H1 (cell line): Measurements from ENCODE around the gene PLEKHA5.
A peak's percentile ranks its signal among the peaks of the same experiment; 100 is the strongest.

Experiments
- CHD2 ChIP-seq: IDR thresholded peaks from 2 replicates; pipeline ENCODE4 v1.6.1; 2012; ENCODE audit warnings: low read length, improper control_type of control experiment
- EP300 ChIP-seq, 2 experiments: IDR thresholded peaks; 1 replicate in 1 of 2; 2 replicates in 1 of 2; pipeline ENCODE4 v1.6.1; 2011 to 2012; ENCODE audit warnings: low read depth in 2 of 2, low read length in 2 of 2, mild to moderate bottlenecking in 2 of 2, borderline replicate concordance in 1 of 2, inconsistent platforms in 1 of 2, moderate library complexity in 1 of 2
- JUN ChIP-seq: IDR thresholded peaks from 2 replicates; pipeline ENCODE4 v1.6.1; 2011; ENCODE audit warnings: low read depth, mild to moderate bottlenecking, improper control_type of control experiment, low read length
- POLR2A ChIP-seq, 2 experiments: IDR thresholded peaks; 1 replicate in 1 of 2; 2 replicates in 1 of 2; pipeline ENCODE4 v1.6.1; 2011; ENCODE audit warnings: low read depth in 2 of 2, low read length in 2 of 2, mild to moderate bottlenecking in 2 of 2; ENCODE audit errors: control extremely low read depth in 1 of 2
- POLR2AphosphoS5 ChIP-seq: IDR thresholded peaks from 2 replicates; pipeline ENCODE4 v1.6.1; 2011; ENCODE audit warnings: low read depth, low read length
- RFX5 ChIP-seq: IDR thresholded peaks from 2 replicates; pipeline ENCODE4 v1.6.1; 2011; ENCODE audit warnings: low read depth, low read length, improper control_type of control experiment, borderline replicate concordance
- SAP30 ChIP-seq: fragments of 300-600 bp; sonication (generic); IDR thresholded peaks from 2 replicates; pipeline ENCODE4 v1.7.1; 2012; ENCODE audit warnings: low read length, moderate library complexity, mild to moderate bottlenecking, inconsistent platforms; ENCODE audit not compliant: insufficient read depth, insufficient replicate concordance
- SIN3A ChIP-seq, 2 experiments: IDR thresholded peaks in 1 of 2; conservative IDR thresholded peaks in 1 of 2; 2 replicates each; pipeline ENCODE4 v1.6.1; 2011 to 2012; ENCODE audit warnings: low read length in 2 of 2, improper control_type of control experiment in 1 of 2, low read depth in 1 of 2, mild to moderate bottlenecking in 1 of 2
- SIRT6 ChIP-seq: IDR thresholded peaks from one replicate; pipeline ENCODE4 v1.7.1; 2012; ENCODE audit warnings: low read length, inconsistent platforms
- SP1 ChIP-seq: IDR thresholded peaks from 2 replicates; pipeline ENCODE4 v1.6.1; 2011; ENCODE audit warnings: low read depth, low read length
- TAF1 ChIP-seq: IDR thresholded peaks from 2 replicates; pipeline ENCODE4 v1.6.1; 2011; ENCODE audit warnings: mild to moderate bottlenecking, low read depth, low read length
- YY1 ChIP-seq: IDR thresholded peaks from 2 replicates; pipeline ENCODE4 v1.6.1; 2011; ENCODE audit warnings: low read depth, mild to moderate bottlenecking, low read length
- TF ChIP-seq, protein P1 (sequence below), 3 experiments: IDR thresholded peaks; 1 replicate in 2 of 3; 2 replicates in 1 of 3; pipeline versions ENCODE4 v1.5.1 to v1.6.1; 2011; ENCODE audit warnings: low read length in 3 of 3, mild to moderate bottlenecking in 3 of 3, inconsistent platforms in 2 of 3, low read depth in 1 of 3, moderate library complexity in 1 of 3; ENCODE audit not compliant: insufficient read depth in 1 of 3; ENCODE audit errors: control extremely low read depth in 1 of 3
- TF ChIP-seq, protein P2 (sequence below): IDR thresholded peaks from 2 replicates; pipeline ENCODE4 v1.6.1; 2012; ENCODE audit warnings: inconsistent platforms

DNA sequence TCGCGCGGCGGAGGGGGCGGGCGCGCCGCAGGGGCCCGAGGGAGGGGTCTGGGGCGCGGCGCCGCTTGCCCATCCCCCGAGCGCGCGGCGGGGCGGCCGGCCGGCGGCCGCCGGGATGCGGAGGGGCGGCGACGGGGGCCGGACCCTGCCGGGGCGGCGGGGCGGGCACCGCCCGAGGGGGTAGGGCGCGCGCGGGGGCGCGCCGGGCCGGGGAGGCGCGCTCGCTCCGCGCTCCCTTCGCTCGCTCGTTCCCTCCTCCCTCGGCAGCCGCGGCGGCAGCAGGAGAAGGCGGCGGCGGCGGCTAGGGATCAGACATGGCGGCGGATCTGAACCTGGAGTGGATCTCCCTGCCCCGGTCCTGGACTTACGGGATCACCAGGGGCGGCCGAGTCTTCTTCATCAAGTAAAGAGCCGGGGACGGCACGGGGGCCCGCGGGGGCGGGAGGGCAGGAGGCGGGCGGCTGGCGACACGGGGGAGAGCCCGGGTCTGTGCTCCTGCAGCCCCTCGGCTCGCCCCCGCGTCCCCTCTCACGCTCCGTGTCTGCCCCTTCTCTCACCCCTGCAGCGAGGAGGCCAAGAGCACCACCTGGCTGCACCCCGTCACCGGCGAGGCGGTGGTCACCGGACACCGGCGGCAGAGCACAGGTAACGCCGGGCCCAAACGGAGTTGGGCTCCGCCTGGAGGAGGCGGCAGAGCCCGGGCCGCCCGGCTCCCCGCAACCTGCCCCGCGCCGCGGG lies at the start of gene PLEKHA5:
- TF ChIP-seq RFX5 (no peak), TAF1 (peak; percentile 62), SP1 (no peak), JUN (no peak), POLR2AphosphoS5 (peak; percentile 24; the same call in 1 of the 2 replicates), CHD2 (no peak), SAP30 (no peak), POLR2A (IDR thresholded peaks at IDR 0.05; ENCODE audit: control extremely low read depth in 1 of 2, low read depth in 2 of 2, low read length in 2 of 2) (peak in 1 of 2 experiments; percentile 69; a peak in 2 of 3 replicates), SIRT6 (no peak), EP300 (IDR thresholded peaks at IDR 0.05; ENCODE audit: borderline replicate concordance in 1 of 2, low read depth in 2 of 2, low read length in 2 of 2) (no peak), YY1 (peak; percentile 52; the same call in 1 of the 2 replicates), SIN3A (conservative IDR thresholded peaks at IDR 0.05 in 1 of 2, IDR thresholded peaks at IDR 0.05 in 1 of 2; ENCODE audit: low read depth in 1 of 2, low read length in 2 of 2) (no peak)
- TF ChIP-seq, protein P1, sequence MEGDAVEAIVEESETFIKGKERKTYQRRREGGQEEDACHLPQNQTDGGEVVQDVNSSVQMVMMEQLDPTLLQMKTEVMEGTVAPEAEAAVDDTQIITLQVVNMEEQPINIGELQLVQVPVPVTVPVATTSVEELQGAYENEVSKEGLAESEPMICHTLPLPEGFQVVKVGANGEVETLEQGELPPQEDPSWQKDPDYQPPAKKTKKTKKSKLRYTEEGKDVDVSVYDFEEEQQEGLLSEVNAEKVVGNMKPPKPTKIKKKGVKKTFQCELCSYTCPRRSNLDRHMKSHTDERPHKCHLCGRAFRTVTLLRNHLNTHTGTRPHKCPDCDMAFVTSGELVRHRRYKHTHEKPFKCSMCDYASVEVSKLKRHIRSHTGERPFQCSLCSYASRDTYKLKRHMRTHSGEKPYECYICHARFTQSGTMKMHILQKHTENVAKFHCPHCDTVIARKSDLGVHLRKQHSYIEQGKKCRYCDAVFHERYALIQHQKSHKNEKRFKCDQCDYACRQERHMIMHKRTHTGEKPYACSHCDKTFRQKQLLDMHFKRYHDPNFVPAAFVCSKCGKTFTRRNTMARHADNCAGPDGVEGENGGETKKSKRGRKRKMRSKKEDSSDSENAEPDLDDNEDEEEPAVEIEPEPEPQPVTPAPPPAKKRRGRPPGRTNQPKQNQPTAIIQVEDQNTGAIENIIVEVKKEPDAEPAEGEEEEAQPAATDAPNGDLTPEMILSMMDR (IDR thresholded peaks at IDR 0.05; ENCODE audit: control extremely low read depth in 1 of 3, insufficient read depth in 1 of 3, low read depth in 1 of 3, low read length in 3 of 3) = peak; percentile 18 to 34 (median 28)
- TF ChIP-seq, protein P2, sequence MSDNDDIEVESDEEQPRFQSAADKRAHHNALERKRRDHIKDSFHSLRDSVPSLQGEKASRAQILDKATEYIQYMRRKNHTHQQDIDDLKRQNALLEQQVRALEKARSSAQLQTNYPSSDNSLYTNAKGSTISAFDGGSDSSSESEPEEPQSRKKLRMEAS = peak; percentile 39; the same call in 1 of the 2 replicates
